CD1c-positive myeloid dendritic cell (primary cell): ENCODE data around the gene ADAM20.
"Not testable (repeated sequence)": the region's sequence is repeated elsewhere in the genome, so short reads cannot be mapped to it uniquely, and the experiment has no call there.

Source experiments
- DNase-seq: peaks from one replicate; pipeline ENCODE4 v3.0.0-alpha.2; 2016; ENCODE audit errors: extremely low spot score

The ADAM20 gene

GRCh38 chr14:70534904-70535303 is at the start of gene ADAM20:
Gene ADAM20 (minus strand): TSS chr14:70535004. CDS start chr14:70524757, 10,247 bp downstream.
- no peak for DNase-seq

GRCh38 chr14:70576891-70577290 is 42.1 kb upstream of the ADAM20 start:
- DNase-seq: no peak

- no peak for DNase-seq
Observed at GRCh38 chr14:70573050-70573449, 38.2 kb upstream of the ADAM20 start.

- DNase-seq: no peak
Observed at GRCh38 chr14:70571139-70571538, 36.3 kb upstream of the ADAM20 start.

GRCh38 chr14:70567791-70568190 is 33.0 kb upstream of the ADAM20 start:
- DNase-seq: no peak

GRCh38 chr14:70563869-70564268 is 29.1 kb upstream of the ADAM20 start:
- no peak for DNase-seq

- DNase-seq: no peak
Observed at GRCh38 chr14:70563417-70563816, 28.6 kb upstream of the ADAM20 start.

- no peak for DNase-seq
Observed at GRCh38 chr14:70558356-70558755, 23.6 kb upstream of the ADAM20 start.

GRCh38 chr14:70555890-70556289 is 21.1 kb upstream of the ADAM20 start:
- no peak for DNase-seq

GRCh38 chr14:70538087-70538486 is 3.3 kb upstream of the ADAM20 start:
- DNase-seq: no peak

GRCh38 chr14:70536830-70537229 is 2.0 kb upstream of the ADAM20 start:
- no peak for DNase-seq

GRCh38 chr14:70530417-70530816 is 4.4 kb downstream of the ADAM20 start:
- no peak for DNase-seq

- DNase-seq: no peak
Observed at GRCh38 chr14:70527501-70528105, 7.2 kb downstream of the ADAM20 start.

GRCh38 chr14:70525691-70526090 is 9.1 kb downstream of the ADAM20 start:
- DNase-seq: no peak

- no peak for DNase-seq
Observed at GRCh38 chr14:70515811-70516210, 19.0 kb downstream of the ADAM20 start.

GRCh38 chr14:70514168-70515069 is 20.4 kb downstream of the ADAM20 start:
- DNase-seq: no peak

- DNase-seq: no peak
Observed at GRCh38 chr14:70498191-70498590, 36.6 kb downstream of the ADAM20 start.

- no peak for DNase-seq
Observed at GRCh38 chr14:70489579-70490200, 45.1 kb downstream of the ADAM20 start.

GRCh38 chr14:70477356-70478105 is 57.3 kb downstream of the ADAM20 start:
- not testable (repeated sequence) for DNase-seq

GRCh38 chr14:70475459-70475858 is 59.3 kb downstream of the ADAM20 start:
- not testable (repeated sequence) for DNase-seq

GRCh38 chr14:70473825-70474224 is 61.0 kb downstream of the ADAM20 start:
- DNase-seq: no peak
